ENCODE results near the gene TMEM131L.

Gene TMEM131L

GRCh38 chr4:153485860-153486259 is 19.7 kb downstream of the TMEM131L start:
- TF ChIP-seq POLR2A (IDR thresholded peaks at IDR 0.05; ENCODE audit: low read depth, low read length), result no peak
- no peak for TF ChIP-seq POLR2AphosphoS5 (IDR thresholded peaks at IDR 0.05; ENCODE audit: low read depth, low read length)
- TF ChIP-seq TAF1 (IDR thresholded peaks at IDR 0.05; ENCODE audit: borderline replicate concordance, low read depth, low read length), result no peak
- FAIRE-seq (peak; percentile 61), DNase-seq (ENCODE audit: insufficient read length) (no peak)

- FAIRE-seq (no peak), DNase-seq (ENCODE audit: insufficient read length) (no peak)
- TF ChIP-seq POLR2A (IDR thresholded peaks at IDR 0.05; ENCODE audit: low read depth, low read length), result peak; percentile 34; the same call in 1 of the 2 replicates
- TF ChIP-seq TAF1 (IDR thresholded peaks at IDR 0.05; ENCODE audit: borderline replicate concordance, low read depth, low read length), result no peak
- TF ChIP-seq POLR2AphosphoS5 (IDR thresholded peaks at IDR 0.05; ENCODE audit: low read depth, low read length), result peak; percentile 52; the same call in 1 of the 2 replicates
Observed at GRCh38 chr4:153486281-153487151, 20.4 kb downstream of the TMEM131L start.

GRCh38 chr4:153488006-153488891 is 22.1 kb downstream of the TMEM131L start:
- FAIRE-seq, result peak; percentile 90
- no peak for DNase-seq (ENCODE audit: insufficient read length)
- TF ChIP-seq TAF1 (IDR thresholded peaks at IDR 0.05; ENCODE audit: borderline replicate concordance, low read depth, low read length) (no peak; the same call in 1 of the 2 replicates), POLR2AphosphoS5 (IDR thresholded peaks at IDR 0.05; ENCODE audit: low read depth, low read length) (peak; percentile 71), POLR2A (IDR thresholded peaks at IDR 0.05; ENCODE audit: low read depth, low read length) (0 out of 2 replicates have a peak, but pooled peaks have one; percentile 9)

GRCh38 chr4:153489856-153490558 is 23.8 kb downstream of the TMEM131L start:
- TF ChIP-seq POLR2AphosphoS5 (IDR thresholded peaks at IDR 0.05; ENCODE audit: low read depth, low read length), result no peak
- no peak for TF ChIP-seq POLR2A (IDR thresholded peaks at IDR 0.05; ENCODE audit: low read depth, low read length)
- TF ChIP-seq TAF1 (IDR thresholded peaks at IDR 0.05; ENCODE audit: borderline replicate concordance, low read depth, low read length), result no peak
- no peak for FAIRE-seq
- no peak for DNase-seq (ENCODE audit: insufficient read length)

GRCh38 chr4:153490985-153491483 is 24.9 kb downstream of the TMEM131L start:
- TF ChIP-seq POLR2A (IDR thresholded peaks at IDR 0.05; ENCODE audit: low read depth, low read length) (no peak), POLR2AphosphoS5 (IDR thresholded peaks at IDR 0.05; ENCODE audit: low read depth, low read length) (no peak), TAF1 (IDR thresholded peaks at IDR 0.05; ENCODE audit: borderline replicate concordance, low read depth, low read length) (no peak)
- no peak for FAIRE-seq
- no peak for DNase-seq (ENCODE audit: insufficient read length)

GRCh38 chr4:153494562-153494961 is 28.4 kb downstream of the TMEM131L start:
- no peak for FAIRE-seq
- TF ChIP-seq TAF1 (IDR thresholded peaks at IDR 0.05; ENCODE audit: borderline replicate concordance, low read depth, low read length) (no peak), POLR2AphosphoS5 (IDR thresholded peaks at IDR 0.05; ENCODE audit: low read depth, low read length) (no peak), POLR2A (IDR thresholded peaks at IDR 0.05; ENCODE audit: low read depth, low read length) (no peak)
- DNase-seq (ENCODE audit: insufficient read length), result no peak

- TF ChIP-seq POLR2AphosphoS5 (IDR thresholded peaks at IDR 0.05; ENCODE audit: low read depth, low read length) (no peak), TAF1 (IDR thresholded peaks at IDR 0.05; ENCODE audit: borderline replicate concordance, low read depth, low read length) (no peak), POLR2A (IDR thresholded peaks at IDR 0.05; ENCODE audit: low read depth, low read length) (no peak)
- peak; percentile 79 for FAIRE-seq
Observed at GRCh38 chr4:153495480-153496193, 29.5 kb downstream of the TMEM131L start.

GRCh38 chr4:153497091-153497531 is 31.0 kb downstream of the TMEM131L start:
- peak; percentile 87 for FAIRE-seq

More at GRCh38 chr4:153495480-153496193, 29.5 kb downstream of the TMEM131L start:
- DNase-seq (ENCODE audit: insufficient read length), result no peak

GRCh38 chr4:153497988-153498967 is 32.1 kb downstream of the TMEM131L start:
- FAIRE-seq (peak; percentile 87), DNase-seq (ENCODE audit: insufficient read length) (no peak)
- TF ChIP-seq TAF1 (IDR thresholded peaks at IDR 0.05; ENCODE audit: borderline replicate concordance, low read depth, low read length), result no peak
- TF ChIP-seq POLR2A (IDR thresholded peaks at IDR 0.05; ENCODE audit: low read depth, low read length), result no peak
- no peak for TF ChIP-seq POLR2AphosphoS5 (IDR thresholded peaks at IDR 0.05; ENCODE audit: low read depth, low read length)

More at GRCh38 chr4:153497091-153497531, 31.0 kb downstream of the TMEM131L start:
- no peak for DNase-seq (ENCODE audit: insufficient read length)
- no peak for TF ChIP-seq TAF1 (IDR thresholded peaks at IDR 0.05; ENCODE audit: borderline replicate concordance, low read depth, low read length)
- no peak for TF ChIP-seq POLR2AphosphoS5 (IDR thresholded peaks at IDR 0.05; ENCODE audit: low read depth, low read length)
- no peak for TF ChIP-seq POLR2A (IDR thresholded peaks at IDR 0.05; ENCODE audit: low read depth, low read length)

All from GM12892 (cell line).